MM.1S (cell line): ENCODE results near the gene GRK4.
"Not testable (repeated sequence)": the region's sequence is repeated elsewhere in the genome, so short reads cannot be mapped to it uniquely, and the experiment has no call there.

ENCODE experiments used
- DNase-seq: peaks from one replicate; pipeline ENCODE4 v3.0.0-alpha.2; 2015
- H2AFZ ChIP-seq: fragments of 300-600 bp; sonication (generic); 2 replicates; pipeline ENCODE4 v1.6.0; 2016; ENCODE audit warnings: antibody characterized with exemption, low read length
- H3F3A ChIP-seq: fragments of 300-600 bp; sonication (generic); 2 replicates; pipeline ENCODE4 v1.6.1; 2016; ENCODE audit warnings: mild to moderate bottlenecking, antibody characterized with exemption, low read length, moderate library complexity, mixed read lengths; ENCODE audit not compliant: insufficient read depth
- H3K27ac ChIP-seq: fragments of 300-600 bp; sonication (generic); 2 replicates; pipeline ENCODE4 v1.5.1; 2016; ENCODE audit warnings: mild to moderate bottlenecking, low read length
- H3K27me3 ChIP-seq: fragments of 300-600 bp; sonication (generic); replicated peaks from 2 replicates; pipeline ENCODE4 v1.6.0; 2016; ENCODE audit warnings: low read length; ENCODE audit not compliant: insufficient read depth
- H3K36me3 ChIP-seq: fragments of 300-600 bp; sonication (generic); replicated peaks from 2 replicates; pipeline ENCODE4 v1.6.1; 2016; ENCODE audit warnings: mild to moderate bottlenecking, low read length, mixed read lengths; ENCODE audit not compliant: insufficient read depth
- H3K4me1 ChIP-seq: fragments of 300-600 bp; sonication (generic); 2 replicates; pipeline ENCODE4 v1.6.1; 2016; ENCODE audit warnings: low read length, mixed read lengths
- H3K4me2 ChIP-seq: fragments of 300-600 bp; sonication (generic); 2 replicates; pipeline ENCODE4 v1.6.0; 2016; ENCODE audit warnings: low read depth, low read length
- H3K4me3 ChIP-seq: fragments of 300-600 bp; sonication (generic); 2 replicates; pipeline ENCODE4 v1.5.1; 2016; ENCODE audit warnings: low read length, mixed read lengths
- H3K79me2 ChIP-seq: fragments of 300-600 bp; sonication (generic); 2 replicates; pipeline ENCODE4 v1.6.1; 2016; ENCODE audit warnings: mixed run types, low read length, mixed read lengths
- H3K9ac ChIP-seq: fragments of 300-600 bp; sonication (generic); 2 replicates; pipeline ENCODE4 v1.6.1; 2016; ENCODE audit warnings: low read length, mixed read lengths
- H3K9me2 ChIP-seq: fragments of 300-600 bp; sonication (generic); replicated peaks from 2 replicates; pipeline ENCODE4 v1.6.1; 2016; ENCODE audit warnings: mild to moderate bottlenecking, low read length, mixed read lengths; ENCODE audit not compliant: insufficient read depth
- H3K9me3 ChIP-seq: fragments of 300-600 bp; sonication (generic); replicated peaks from 2 replicates; pipeline ENCODE4 v1.6.1; 2016; ENCODE audit warnings: mild to moderate bottlenecking, low read length, mixed read lengths; ENCODE audit not compliant: insufficient read depth
- H4K20me1 ChIP-seq: fragments of 300-600 bp; sonication (generic); 2 replicates; pipeline ENCODE4 v1.6.1; 2016; ENCODE audit warnings: mild to moderate bottlenecking, low read length, moderate library complexity, mixed read lengths; ENCODE audit not compliant: insufficient read depth
- EZH2 ChIP-seq: fragments of 300-600 bp; sonication (generic); optimal IDR thresholded peaks from 2 replicates; pipeline ENCODE3; 2017; ENCODE audit warnings: low read depth, mild to moderate bottlenecking, antibody characterized with exemption, low read length, mixed read lengths
- EZH2phosphoT487 ChIP-seq: fragments of 300-600 bp; sonication (generic); IDR thresholded peaks from 2 replicates; pipeline ENCODE4 v1.6.1; 2018; ENCODE audit warnings: antibody characterized with exemption, low read length
- TF ChIP-seq, protein P1 (sequence below): fragments of 300-600 bp; sonication (generic); IDR thresholded peaks from 2 replicates; pipeline ENCODE4 v1.5.1; 2016; ENCODE audit warnings: antibody characterized with exemption, low read length, mixed read lengths

Gene GRK4

DNA sequence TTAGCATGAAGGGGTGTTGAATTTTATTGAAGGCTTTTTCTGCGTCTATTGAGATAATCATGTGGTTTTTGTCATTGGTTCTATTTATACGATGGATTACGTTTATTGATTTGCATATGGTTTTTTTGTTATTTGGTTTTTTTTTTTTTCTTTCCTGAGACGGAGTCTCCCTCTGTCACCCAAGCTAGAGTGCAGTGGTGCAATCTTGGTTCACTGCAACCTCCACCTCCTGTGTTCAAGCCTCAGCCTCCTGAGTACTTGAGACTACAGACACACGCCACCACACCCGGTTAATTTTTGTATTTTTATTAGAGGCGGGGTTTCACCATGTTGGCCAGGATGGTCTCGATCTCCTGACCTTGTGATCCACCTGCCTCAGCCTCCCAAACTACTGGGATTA is 44.7 kb upstream of the GRK4 start:
- not testable (repeated sequence) for H3K4me1 ChIP-seq, H3K27me3 ChIP-seq, H3F3A ChIP-seq, H3K27ac ChIP-seq, H3K4me2 ChIP-seq, H3K4me3 ChIP-seq, H3K9me3 ChIP-seq, DNase-seq, H4K20me1 ChIP-seq, H3K79me2 ChIP-seq, H3K36me3 ChIP-seq, H3K9ac ChIP-seq, H3K9me2 ChIP-seq, H2AFZ ChIP-seq

DNA sequence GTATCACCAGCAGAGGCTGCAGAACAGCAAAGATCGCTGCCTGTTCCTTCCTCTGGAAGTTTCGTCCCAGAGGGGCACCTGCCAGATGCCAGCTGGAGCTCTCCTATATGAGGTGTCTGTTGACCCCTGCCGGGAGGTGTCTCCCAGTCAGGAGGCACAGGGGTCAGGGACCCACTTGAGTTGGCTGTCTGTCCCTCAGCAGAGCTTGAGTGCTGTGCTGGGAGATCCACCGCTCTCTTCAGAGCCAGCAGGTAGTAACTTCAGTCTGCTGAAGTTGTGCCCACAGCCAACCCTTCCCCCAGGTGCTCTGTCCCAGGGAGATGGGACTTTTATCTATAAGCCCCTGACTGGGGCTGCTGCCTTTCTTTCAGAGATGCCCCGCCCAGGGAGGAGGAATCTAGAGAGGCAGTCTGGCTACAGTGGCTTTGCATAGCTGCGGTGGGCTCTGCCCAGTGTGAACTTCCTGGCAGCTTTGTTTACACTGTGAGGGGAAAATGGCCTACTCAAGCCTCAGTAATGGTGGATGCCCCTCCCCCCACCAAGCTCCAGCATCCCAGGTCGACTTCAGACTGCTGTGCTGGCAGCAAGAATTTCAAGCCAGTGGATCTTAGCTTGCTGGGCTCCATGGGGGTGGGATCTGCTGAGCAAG is 40.8 kb upstream of the GRK4 start:
- not testable (repeated sequence) for H3K4me2 ChIP-seq, H3K4me1 ChIP-seq, H3K9ac ChIP-seq, H3K27me3 ChIP-seq, H3K4me3 ChIP-seq, H3F3A ChIP-seq, H3K9me3 ChIP-seq, H2AFZ ChIP-seq, H3K27ac ChIP-seq, H3K79me2 ChIP-seq, H3K36me3 ChIP-seq, H3K9me2 ChIP-seq, H4K20me1 ChIP-seq
- peak; percentile 50 for DNase-seq

DNA sequence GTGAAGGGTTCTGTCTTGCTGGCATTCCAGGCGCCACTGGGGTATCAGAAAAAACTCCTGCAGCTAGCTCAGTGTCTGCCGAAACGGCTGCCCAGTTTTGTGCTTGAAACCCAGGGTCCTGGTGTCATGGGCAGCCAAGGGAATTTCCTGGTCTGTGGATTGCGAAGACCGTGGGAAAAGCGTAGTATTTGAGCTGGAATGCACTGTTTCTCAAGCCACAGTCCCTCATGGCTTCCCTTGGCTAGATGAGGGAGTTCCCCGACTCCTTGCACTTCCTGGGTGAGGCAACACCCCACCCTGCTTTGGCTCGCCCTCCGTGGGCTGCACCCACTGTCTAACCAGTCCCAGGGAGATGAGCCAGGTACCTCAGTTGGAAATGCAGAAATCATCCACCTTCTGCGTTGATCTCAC is 40.2 kb upstream of the GRK4 start:
- Histone ChIP-seq H3K4me3 (no peak overlapping the region), H3K27me3 (no peaks in the 10 kb centered on the region), H3K9ac (no peak overlapping the region), H3K9me3 (no peaks in the 10 kb centered on the region), H3F3A (no peaks in the 10 kb centered on the region), H2AFZ (no peak overlapping the region), H3K4me1 (no peaks in the 10 kb centered on the region), H3K79me2 (peaks cover 5% of the 10 kb centered on the region; the same call in 1 of the 2 replicates), H3K9me2 (no peaks in the 10 kb centered on the region), H3K4me2 (no peak overlapping the region), H3K27ac (no peak overlapping the region), H3K36me3 (no peaks in the 10 kb centered on the region), H4K20me1 (no peaks in the 10 kb centered on the region)
- DNase-seq: no peak
- TF ChIP-seq EZH2phosphoT487 (no peak), EZH2 (no peak)
- TF ChIP-seq, protein P1, sequence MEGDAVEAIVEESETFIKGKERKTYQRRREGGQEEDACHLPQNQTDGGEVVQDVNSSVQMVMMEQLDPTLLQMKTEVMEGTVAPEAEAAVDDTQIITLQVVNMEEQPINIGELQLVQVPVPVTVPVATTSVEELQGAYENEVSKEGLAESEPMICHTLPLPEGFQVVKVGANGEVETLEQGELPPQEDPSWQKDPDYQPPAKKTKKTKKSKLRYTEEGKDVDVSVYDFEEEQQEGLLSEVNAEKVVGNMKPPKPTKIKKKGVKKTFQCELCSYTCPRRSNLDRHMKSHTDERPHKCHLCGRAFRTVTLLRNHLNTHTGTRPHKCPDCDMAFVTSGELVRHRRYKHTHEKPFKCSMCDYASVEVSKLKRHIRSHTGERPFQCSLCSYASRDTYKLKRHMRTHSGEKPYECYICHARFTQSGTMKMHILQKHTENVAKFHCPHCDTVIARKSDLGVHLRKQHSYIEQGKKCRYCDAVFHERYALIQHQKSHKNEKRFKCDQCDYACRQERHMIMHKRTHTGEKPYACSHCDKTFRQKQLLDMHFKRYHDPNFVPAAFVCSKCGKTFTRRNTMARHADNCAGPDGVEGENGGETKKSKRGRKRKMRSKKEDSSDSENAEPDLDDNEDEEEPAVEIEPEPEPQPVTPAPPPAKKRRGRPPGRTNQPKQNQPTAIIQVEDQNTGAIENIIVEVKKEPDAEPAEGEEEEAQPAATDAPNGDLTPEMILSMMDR: no peak

DNA sequence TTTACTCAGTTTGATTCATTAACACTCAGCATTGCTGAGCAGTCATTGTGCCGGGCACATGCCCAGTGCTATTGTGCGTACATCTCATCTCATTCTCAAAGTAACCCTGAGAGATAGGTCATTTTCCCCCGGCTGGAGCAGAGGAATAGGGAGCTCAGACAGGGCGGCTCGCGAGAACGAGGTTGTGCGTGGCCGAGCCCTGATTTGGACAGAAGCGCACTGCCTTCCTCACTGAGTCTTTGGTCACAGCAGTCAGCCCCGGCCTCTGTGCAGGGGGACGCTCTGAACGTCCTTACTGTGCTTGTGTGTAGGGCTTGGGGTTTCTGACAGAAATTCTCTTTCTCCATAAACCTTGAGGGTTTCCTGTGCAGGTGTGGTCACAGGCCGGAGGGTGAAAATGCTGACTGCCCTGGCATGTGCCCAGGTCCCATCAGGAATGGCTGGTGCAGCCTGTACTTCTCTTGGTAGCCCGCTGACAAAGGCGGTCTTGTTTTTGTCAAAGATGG is 39.6 kb upstream of the GRK4 start:
- Histone ChIP-seq H3K36me3 (no peaks in the 10 kb centered on the region), H3K9me3 (no peaks in the 10 kb centered on the region), H3K4me2 (no peak overlapping the region), H3K79me2 (peaks cover 5% of the 10 kb centered on the region; the same call in 1 of the 2 replicates), H2AFZ (no peak overlapping the region), H3K4me3 (no peak overlapping the region), H3K27ac (no peak overlapping the region), H3K9me2 (no peaks in the 10 kb centered on the region), H3F3A (no peaks in the 10 kb centered on the region), H3K9ac (no peak overlapping the region), H3K4me1 (no peaks in the 10 kb centered on the region), H4K20me1 (no peaks in the 10 kb centered on the region), H3K27me3 (no peaks in the 10 kb centered on the region)
- no peak for TF ChIP-seq EZH2
- no peak for TF ChIP-seq EZH2phosphoT487
- TF ChIP-seq, protein P1: no peak
- DNase-seq: no peak
